BJ (cell line): ENCODE results near the gene RGS14. TPM values are rescaled to one million over a fixed set of nuclear protein-coding genes. Genes with fewer than 3 reads are reported as not detected.
"Not testable (repeated sequence)": the region's sequence is repeated elsewhere in the genome, so short reads cannot be mapped to it uniquely, and the experiment has no call there.

Source experiments
- CTCF ChIA-PET: fragments of 350-600 bp; formaldehyde crosslinking; extraction: SDS; loops from one replicate; lab custom pipeline; 2021; ENCODE audit warnings: antibody characterized with exemption, inconsistent platforms; lab: Yijun Ruan, JAX
- POLR2A ChIA-PET: fragments of 300-600 bp; sonication (Branson Sonifier 250); formaldehyde crosslinking; extraction: SDS; loops from one replicate; lab custom pipeline; 2021; ENCODE audit warnings: antibody characterized with exemption; lab: Charles Lee
- DNase-seq: peaks from one replicate; pipeline ENCODE4 v3.0.0-alpha.2; 2011; ENCODE audit warnings: low read depth
- H3K27me3 ChIP-seq: 2 replicates; pipeline ENCODE4 v1.6.0; 2011; ENCODE audit warnings: low read length; ENCODE audit not compliant: control insufficient read depth, insufficient read depth
- H3K36me3 ChIP-seq: 2 replicates; pipeline ENCODE4 v1.5.1; 2011; ENCODE audit warnings: low read length; ENCODE audit not compliant: control insufficient read depth, insufficient read depth
- H3K4me3 ChIP-seq: 2 replicates; pipeline ENCODE4 v1.5.1; 2011; ENCODE audit warnings: low read depth, mild to moderate bottlenecking, control low read depth, low read length
- polyA plus RNA-seq: library from polyadenylated mRNA; depleted of rRNA; stranded (reverse); fragments of >200 nt; gene quantifications from 2 replicates; pipeline ENCODE4 v1.2.3, GENCODE V29; 2011
- TF ChIP-seq, protein P1 (sequence below): IDR thresholded peaks from 2 replicates; pipeline ENCODE4 v1.5.1; 2011; ENCODE audit warnings: low read depth, mild to moderate bottlenecking, control low read depth, inconsistent platforms, low read length, moderate library complexity; ENCODE audit not compliant: insufficient read depth

RGS14 gene
- polyA plus RNA-seq, 1 experiment: 6.0 TPM

- no peak overlapping the region for H3K4me3 ChIP-seq
- POLR2A ChIA-PET: no interaction called here
- TF ChIP-seq, protein P1, sequence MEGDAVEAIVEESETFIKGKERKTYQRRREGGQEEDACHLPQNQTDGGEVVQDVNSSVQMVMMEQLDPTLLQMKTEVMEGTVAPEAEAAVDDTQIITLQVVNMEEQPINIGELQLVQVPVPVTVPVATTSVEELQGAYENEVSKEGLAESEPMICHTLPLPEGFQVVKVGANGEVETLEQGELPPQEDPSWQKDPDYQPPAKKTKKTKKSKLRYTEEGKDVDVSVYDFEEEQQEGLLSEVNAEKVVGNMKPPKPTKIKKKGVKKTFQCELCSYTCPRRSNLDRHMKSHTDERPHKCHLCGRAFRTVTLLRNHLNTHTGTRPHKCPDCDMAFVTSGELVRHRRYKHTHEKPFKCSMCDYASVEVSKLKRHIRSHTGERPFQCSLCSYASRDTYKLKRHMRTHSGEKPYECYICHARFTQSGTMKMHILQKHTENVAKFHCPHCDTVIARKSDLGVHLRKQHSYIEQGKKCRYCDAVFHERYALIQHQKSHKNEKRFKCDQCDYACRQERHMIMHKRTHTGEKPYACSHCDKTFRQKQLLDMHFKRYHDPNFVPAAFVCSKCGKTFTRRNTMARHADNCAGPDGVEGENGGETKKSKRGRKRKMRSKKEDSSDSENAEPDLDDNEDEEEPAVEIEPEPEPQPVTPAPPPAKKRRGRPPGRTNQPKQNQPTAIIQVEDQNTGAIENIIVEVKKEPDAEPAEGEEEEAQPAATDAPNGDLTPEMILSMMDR: no peak
- CTCF ChIA-PET: interaction anchor here (3.4 kb wide), 1 partner anchor 13 kb away, joined by 16 read pairs; no protein-coding TSS in a partner anchor
- H3K36me3 ChIP-seq: no peaks in the 10 kb centered on the region
- DNase-seq: no peak
- peaks cover 5% of the 10 kb centered on the region for H3K27me3 ChIP-seq
Measured at GRCh38 chr5:177357146-177357458, 622 bp upstream of the RGS14 start.

DNA sequence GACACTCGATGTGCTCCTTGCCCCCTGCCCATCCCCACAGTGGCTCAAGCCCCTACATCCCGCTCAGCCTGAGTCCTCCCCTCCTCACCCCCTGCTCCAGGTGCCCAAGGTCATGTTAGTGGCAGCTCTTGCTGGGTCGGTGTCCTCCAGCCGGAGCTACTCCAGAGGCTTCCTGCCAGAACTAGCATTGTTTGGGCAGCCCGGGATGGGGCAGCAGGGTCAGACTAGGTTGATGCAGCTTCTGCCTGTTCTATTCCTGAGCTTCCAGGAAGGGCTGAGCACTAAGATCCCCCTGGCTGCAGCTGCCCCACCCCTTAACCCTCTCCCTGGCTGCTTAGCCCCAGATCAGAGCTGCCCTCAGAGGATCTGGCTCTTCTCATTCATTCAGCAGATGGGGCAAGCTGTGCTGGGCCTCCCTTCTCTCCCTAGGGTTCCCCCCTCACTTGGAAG is 671 bp downstream of the RGS14 start:
- POLR2A ChIA-PET: no interaction called here

GRCh38 chr5:177359451-177359851 is 1.7 kb downstream of the RGS14 start:
- POLR2A ChIA-PET: no interaction called here
- TF ChIP-seq, protein P1: no peak
- H3K27me3 ChIP-seq: peaks cover 5% of the 10 kb centered on the region
- DNase-seq: no peak
- no peak overlapping the region for H3K4me3 ChIP-seq
- H3K36me3 ChIP-seq: no peaks in the 10 kb centered on the region
- CTCF ChIA-PET: interaction anchor here (1.6 to 3.4 kb wide), 2 partner anchors 10 to 45 kb away, joined by 5 to 16 read pairs; no protein-coding TSS in a partner anchor

More for the DNA sequence above, 671 bp downstream of the RGS14 start:
- CTCF ChIA-PET: interaction anchor here (1.5 to 3.4 kb wide), 2 partner anchors 8 to 11 kb away, joined by 3 to 16 read pairs; no protein-coding TSS in a partner anchor
- Histone ChIP-seq H3K4me3 (no peak overlapping the region), H3K36me3 (no peaks in the 10 kb centered on the region), H3K27me3 (peaks cover 5% of the 10 kb centered on the region)
- TF ChIP-seq, protein P1: no peak
- DNase-seq: no peak

GRCh38 chr5:177359860-177360259 is 2.1 kb downstream of the RGS14 start:
- TF ChIP-seq, protein P1: no peak
- DNase-seq: no peak
- CTCF ChIA-PET: interaction anchor here (1.2 to 1.6 kb wide), 3 partner anchors 9 to 95 kb away, joined by 4 to 5 read pairs (median 4); no protein-coding TSS in a partner anchor

GRCh38 chr5:177360740-177361139 is 3.0 kb downstream of the RGS14 start:
- H3K36me3 ChIP-seq, POLR2A ChIA-PET, DNase-seq, H3K27me3 ChIP-seq, H3K4me3 ChIP-seq: not testable (repeated sequence)
- CTCF ChIA-PET: interaction anchor here (1.2 to 2.1 kb wide), 6 partner anchors 8 to 94 kb away, joined by 4 to 9 read pairs (median 4); partner anchors contain the start of gene LMAN2

More at GRCh38 chr5:177359860-177360259, 2.1 kb downstream of the RGS14 start:
- H3K36me3 ChIP-seq: no peaks in the 10 kb centered on the region
- POLR2A ChIA-PET: no interaction called here
- H3K27me3 ChIP-seq: peaks cover 5% of the 10 kb centered on the region
- no peak overlapping the region for H3K4me3 ChIP-seq
